Activated T-cell treated with anti-CD3 and anti-CD28 coated beads, Interleukin-2, amount 50 U/mL, for 1 hour (primary cell): Measurements from ENCODE around the gene LSM2.

Experiments used
- DNase-seq: peaks from one replicate; pipeline ENCODE4 v3.0.0-alpha.2; 2020

LSM2 gene

GRCh38 chr6:31775633-31776484, 30.9 kb downstream of the LSM2 start:
- DNase-seq: no peak

- no peak for DNase-seq
These were observed 31.6 kb downstream of the LSM2 start for GRCh38 chr6:31775184-31775583.

- no peak for DNase-seq
These were observed 34.8 kb downstream of the LSM2 start for GRCh38 chr6:31771992-31772358.

- no peak for DNase-seq
These were observed 35.9 kb downstream of the LSM2 start for GRCh38 chr6:31770860-31771259.

GRCh38 chr6:31769684-31770371, 36.9 kb downstream of the LSM2 start:
- DNase-seq: peak; percentile 84

DNA sequence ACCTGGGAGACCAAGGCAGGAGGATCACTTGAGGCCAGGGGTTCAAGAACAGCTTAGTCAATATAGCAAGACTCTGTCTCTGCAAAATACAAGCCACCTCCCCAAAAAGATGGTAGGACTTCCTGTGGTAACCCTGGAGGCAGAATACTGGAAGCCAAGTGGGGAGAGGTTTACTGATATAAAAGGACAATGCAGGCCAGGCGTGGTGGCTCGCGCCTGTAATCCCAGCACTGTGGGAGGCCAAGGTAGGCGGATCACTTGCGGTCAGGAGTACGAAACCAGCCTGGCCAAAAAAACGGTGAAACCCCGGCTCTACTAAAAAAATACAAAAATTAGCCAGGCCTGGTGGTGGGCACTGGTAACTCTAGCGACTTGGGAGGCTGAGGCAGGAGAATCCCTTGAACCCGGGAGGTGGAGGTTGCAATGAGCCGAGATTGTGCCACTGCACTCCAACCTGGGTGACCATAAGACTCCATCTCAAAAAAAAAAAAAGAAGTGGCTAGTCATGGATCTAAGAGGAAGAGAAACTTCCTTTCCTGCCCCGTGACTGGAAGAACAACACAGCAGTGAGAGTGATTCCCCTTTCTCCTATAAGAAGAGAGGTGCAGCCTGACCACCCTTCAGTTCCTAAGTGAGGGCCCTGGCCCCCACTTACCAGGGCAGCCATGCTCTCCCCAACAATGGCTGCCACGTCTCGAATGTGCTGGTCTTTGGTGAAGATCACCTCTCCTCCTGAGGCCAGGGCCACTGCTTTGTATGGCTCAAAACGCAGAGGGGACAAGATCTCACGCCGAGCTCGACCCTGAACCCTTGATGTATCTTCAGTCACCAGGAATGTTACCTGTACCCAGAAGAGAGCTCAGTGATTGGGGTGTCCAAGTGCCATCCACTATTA, 38.2 kb downstream of the LSM2 start:
- DNase-seq: no peak

DNA sequence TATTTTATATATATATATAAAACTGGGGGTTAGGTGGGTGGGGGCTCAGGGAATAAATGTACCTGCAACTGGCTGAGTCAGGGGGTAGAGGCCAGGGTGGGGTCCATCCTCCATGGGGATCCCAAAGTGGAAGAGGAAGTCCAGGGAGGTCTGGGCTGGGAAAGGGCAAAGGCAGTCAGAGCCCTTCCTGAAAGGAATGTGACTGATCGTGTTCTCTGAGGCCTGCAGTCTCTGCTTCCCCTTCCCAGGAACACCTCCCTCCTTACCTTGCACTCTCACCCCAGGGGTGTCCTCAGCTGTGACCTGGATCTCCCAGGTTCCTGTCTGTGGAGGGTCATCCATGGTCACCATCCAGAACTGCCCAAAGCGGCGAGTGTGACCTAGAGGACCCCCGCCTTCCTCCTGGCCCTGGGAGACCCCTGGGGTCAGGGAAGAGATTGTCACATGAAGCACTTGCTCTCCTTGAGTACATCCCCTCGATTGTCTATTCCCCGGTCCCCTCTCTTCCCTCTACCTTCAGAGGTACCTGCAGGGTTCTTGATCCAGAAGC, 39.6 kb downstream of the LSM2 start:
- no peak for DNase-seq

GRCh38 chr6:31765910-31766794, 40.6 kb downstream of the LSM2 start:
- no peak for DNase-seq

DNA sequence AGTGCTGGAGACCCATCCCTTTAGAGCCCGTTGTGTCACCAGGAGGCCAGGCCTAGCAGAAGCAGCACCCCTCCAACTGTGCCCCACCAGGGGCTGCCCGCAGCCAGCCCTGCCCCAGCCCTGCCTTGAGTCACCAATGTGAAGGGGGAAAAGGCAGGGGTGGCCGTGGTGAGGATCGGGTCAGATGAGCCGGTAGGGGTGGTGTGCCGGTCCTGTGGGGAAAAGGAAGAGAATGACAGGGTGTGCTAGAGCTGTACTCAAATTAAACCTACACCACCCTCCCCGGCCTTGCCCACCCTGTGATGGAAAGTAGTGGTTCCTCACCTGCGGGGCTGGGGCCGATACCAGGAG, 41.2 kb downstream of the LSM2 start:
- DNase-seq: no peak

DNA sequence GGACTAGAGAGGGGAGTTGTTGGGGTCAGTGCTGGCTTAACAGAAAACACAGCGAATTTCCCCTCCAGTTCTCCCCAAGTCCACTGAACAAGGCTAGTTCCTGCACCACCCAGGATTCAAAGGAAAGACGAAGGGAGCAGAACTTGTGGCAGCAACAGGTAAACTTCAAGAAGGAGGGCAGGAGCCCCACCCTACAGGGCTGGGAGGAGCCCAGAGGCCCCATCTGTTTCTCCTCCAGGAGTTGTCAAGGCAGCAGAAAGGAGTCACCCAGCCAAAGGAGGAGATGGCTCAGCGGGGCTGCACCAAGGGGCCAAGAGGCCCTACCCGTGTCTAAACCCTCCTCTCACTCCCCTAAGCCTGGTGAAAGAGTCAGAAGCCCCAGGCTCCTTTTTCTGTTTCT, 42.6 kb downstream of the LSM2 start:
- DNase-seq: no peak

DNA sequence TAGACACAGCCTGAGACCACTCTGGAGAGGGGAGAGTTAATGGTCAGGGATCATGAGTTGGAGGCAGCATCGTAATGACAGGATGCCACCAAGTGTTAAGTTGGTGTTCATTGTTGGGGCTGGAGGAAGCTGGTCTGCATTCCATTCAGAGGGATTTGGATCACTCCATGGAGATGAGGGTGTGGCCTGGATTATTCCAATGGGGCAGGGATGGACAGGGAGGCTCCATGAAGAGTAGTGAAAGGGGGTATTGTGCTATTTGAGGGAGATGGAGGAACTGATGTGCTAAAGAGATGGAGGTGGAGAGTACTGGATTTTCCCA, 43.2 kb downstream of the LSM2 start:
- no peak for DNase-seq

DNA sequence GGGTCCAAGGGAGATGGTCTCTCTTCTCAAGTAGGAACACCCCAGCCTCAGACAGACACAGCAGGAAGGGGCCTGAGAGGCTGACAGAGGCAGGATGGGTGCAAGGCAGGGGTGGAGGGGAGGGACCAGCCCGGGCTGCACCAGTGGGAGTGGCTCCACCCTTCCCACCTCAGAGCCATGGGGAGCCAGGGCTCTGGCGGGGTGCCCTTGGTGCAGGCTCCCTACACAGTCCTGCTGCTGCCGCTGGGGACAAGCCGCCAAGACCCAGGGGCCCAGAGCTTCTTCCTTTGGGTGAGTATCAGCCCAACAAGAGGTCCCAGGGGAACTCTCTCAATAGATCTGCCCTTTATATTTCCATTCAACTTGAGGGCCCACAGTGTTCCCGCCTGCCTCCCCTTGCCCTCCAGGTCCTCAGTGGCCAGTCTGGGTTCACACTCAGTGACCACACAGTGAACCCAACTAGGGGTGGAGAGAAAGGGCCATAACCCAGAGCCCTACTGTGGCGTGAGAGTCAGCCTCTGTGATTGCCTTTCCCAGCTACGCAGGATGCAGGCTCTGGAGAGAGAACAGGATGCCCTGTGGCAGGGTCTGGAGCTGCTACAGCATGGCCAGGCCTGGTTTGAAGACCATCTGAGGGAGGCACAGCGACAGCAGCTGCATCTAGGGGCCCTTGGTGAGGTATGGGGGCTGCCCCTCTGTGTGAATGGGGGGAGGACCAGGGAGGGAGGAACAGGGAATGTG, 43.7 kb downstream of the LSM2 start:
- DNase-seq: no peak

GRCh38 chr6:31762356-31762755, 44.4 kb downstream of the LSM2 start, which contains the start of gene SAPCD1:
Gene SAPCD1 (plus strand): TSS chr6:31762656. CDS start chr6:31763055, 399 bp downstream.
- DNase-seq: no peak

- no peak for DNase-seq
These were observed 45.4 kb downstream of the LSM2 start for GRCh38 chr6:31761343-31761742.

DNA sequence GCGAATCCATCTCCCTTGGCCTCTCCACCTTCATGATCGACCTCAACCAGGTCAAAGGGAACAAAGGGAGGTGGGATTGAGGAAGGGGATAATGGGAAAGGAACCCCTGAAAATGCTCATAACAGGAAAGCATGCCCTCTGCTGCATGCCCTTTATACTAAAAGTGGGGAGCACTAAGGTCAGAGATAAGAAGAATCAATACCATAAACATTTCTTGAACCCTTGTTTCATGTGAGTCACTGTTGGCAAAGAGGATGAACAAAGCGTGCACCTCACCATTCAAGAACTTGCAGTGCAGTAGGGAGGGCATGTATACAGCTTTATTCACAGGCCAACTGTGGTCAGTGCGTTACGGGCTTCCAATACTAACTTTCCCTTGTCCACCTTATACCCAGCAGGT, 46.0 kb downstream of the LSM2 start:
- DNase-seq: no peak

- DNase-seq: no peak
These were observed 48.5 kb downstream of the LSM2 start for GRCh38 chr6:31758281-31758680.

GRCh38 chr6:31752739-31753319, 53.9 kb downstream of the LSM2 start:
- no peak for DNase-seq

- no peak for DNase-seq
These were observed 56.2 kb downstream of the LSM2 start for GRCh38 chr6:31750411-31751022.

DNA sequence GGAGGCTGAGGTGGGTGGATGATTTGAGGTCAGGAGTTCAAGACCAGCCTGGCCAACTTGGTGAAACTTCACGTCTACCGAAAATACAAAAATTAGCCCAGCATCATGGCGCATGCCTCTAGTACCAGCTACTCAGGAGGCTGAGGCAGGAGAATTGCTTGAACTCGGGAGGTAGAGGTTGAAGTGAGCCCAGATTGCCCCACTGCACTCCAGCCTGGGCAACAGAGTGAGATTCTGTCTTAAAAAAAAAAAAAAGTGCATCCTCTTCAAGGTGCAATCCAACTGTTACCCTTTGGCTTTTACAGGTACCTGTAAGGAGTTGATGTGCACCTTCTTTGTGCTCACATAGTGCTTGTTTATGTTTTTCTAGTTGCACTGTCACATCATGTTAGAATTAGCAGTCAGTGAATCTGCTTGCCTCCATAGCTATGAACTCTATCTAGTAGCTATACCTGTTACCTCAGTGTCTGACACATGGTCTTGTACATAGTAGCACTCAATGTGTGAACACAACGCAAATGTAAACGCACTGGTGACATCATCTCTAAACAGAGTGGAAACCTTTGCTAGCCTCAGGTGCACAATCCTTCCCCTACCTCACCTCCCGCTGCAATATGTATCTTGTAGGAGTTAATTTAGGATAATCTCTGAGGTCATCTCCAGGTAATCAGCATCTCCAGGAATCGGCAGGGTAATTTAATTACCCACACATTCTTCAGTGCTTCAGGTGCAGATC, 57.3 kb downstream of the LSM2 start:
- DNase-seq: no peak
